T-helper 1 cell treated with Interleukin-12 subunit alpha and Interleukin-12 subunit beta and Interleukin-4 antibody, amounts not matched to agents 30 ng/mL and 1 ng/mL, for 36 hours (primary cell): ENCODE data around the gene EEF2K. TPM values are rescaled to one million over a fixed set of nuclear protein-coding genes. Genes with fewer than 3 reads are reported as not detected.

ENCODE experiments used
- intact Hi-C: fragments of 100-400 bp; cut with micrococcal nuclease; formaldehyde crosslinking; loops from one replicate; pipeline ENCODE4 v1.15.1; 2024
- total RNA-seq: library from RNA; stranded (reverse); gene quantifications from 2 replicates; pipeline ENCODE4 v1.2.3, GENCODE V29; 2022

Gene EEF2K
- total RNA-seq, 1 donor from 2014 or later: 23.0 TPM

DNA sequence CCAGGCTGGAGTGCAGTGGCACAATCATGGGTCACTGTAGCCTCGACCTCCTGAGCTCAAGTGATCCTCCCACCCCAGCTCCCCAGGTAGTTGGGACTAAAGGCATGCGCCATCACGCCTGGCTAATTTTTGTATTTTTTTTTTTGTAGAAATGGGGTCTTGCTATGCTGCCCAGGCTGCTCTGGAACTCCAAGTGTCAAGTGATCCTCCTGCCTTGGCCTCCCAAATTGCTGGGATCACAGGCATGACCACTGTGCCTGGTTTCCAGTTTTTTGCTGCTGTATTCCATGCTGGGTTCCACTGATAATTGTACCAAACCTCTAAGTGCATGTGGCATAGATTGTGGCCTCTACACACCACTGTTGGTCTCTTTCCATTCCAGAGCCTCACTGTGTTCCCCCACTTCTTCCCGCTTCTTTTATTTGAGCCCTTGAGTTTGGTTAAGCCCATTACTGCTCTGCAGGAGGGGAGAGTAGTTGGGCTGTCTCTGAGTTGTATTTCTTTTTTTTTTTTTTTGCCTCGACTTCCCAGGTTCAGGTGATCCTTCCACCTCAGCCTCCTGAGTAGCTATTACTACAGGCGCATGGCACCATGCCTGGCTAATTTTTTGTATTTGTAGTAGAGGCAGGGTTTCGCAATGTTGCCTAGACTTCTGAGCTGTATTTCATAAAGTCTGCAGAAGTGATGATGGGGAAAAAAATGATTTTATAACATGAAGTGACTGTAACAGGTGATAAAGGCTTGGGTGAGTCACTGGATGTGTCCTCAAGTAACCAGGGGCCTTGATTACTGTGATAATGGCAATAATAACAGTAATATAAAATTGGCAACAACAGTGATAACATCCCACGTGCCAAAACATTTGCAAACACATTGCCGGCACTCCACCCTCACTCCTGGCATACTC is 30.0 kb downstream of the EEF2K start:
- intact Hi-C loops: no loop called here

GRCh38 chr16:22239131-22239805 is 33.2 kb downstream of the EEF2K start:
- intact Hi-C loops: no loop called here

DNA sequence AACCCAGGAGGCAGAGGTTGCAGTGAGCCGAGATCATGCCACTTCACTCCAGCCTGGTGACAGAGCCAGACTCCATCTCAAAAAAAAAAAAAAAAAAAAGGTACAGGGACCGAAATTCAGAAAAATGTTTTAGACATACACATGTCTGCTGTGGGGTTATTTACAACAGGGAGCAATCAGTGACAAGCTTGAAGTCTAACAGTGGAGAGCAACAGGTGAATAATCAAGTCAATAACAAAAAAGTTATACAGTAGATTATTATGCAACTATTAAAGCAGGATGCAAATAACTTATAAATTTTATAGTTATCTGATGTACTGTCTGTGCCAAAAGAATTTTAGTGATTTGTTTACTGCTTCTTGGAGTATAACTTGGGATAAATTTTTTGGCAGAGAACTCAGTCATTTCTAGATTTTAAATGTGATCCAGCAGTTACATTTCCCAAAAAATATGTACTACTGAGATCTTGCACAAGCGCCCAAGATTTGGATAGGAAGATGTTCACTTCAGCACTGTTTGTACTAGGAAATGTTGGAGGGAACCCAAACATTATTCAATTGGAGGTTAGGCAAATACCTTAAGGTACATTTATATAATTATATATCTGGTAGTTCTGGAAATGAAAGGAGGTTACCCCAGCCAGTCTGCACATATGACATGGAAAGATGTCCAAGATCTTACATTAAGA is 34.1 kb downstream of the EEF2K start:
- intact Hi-C loops: no loop called here

- intact Hi-C loops: no loop called here
These were observed 44.4 kb downstream of the EEF2K start for GRCh38 chr16:22250522-22250921.

- intact Hi-C loops: no loop called here
These were observed 46.2 kb downstream of the EEF2K start for GRCh38 chr16:22252317-22252716.

- intact Hi-C loops: no loop called here
These were observed 47.2 kb downstream of the EEF2K start for GRCh38 chr16:22253272-22253671.

GRCh38 chr16:22255335-22255734 is 49.3 kb downstream of the EEF2K start:
- intact Hi-C loops: no loop called here

GRCh38 chr16:22257440-22257839 is 51.4 kb downstream of the EEF2K start:
- intact Hi-C loops: no loop called here

GRCh38 chr16:22260490-22260889 is 54.4 kb downstream of the EEF2K start:
- intact Hi-C loops: no loop called here

- intact Hi-C loops: no loop called here
These were observed 56.4 kb downstream of the EEF2K start for GRCh38 chr16:22262460-22262859.

DNA sequence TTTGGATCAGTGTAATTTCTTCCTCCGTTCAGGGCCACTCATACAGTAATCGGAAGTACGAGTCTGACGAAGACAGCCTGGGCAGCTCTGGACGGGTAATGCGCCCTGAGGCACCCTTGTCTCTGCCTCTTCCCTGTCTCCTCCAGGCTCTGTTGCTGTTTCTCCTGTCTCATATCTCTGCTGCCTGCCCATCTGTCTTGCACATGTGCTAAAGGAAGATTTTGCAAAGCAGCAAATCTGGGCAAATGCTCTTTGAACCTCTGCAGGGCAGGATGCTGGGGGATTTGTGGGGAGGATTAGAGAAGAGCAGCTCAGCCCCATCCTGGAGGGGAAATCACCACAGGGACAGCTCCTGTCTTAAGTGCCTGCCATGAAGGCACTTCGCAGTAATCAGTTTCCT is 58.7 kb downstream of the EEF2K start:
- intact Hi-C loops: loop anchor here (2.0 kb wide), 1 partner anchor 58 kb away; the partner anchor contains the start of gene EEF2K

GRCh38 chr16:22265351-22265750 is 59.3 kb downstream of the EEF2K start:
- intact Hi-C loops: loop anchor here (2.0 kb wide), 1 partner anchor 59 kb away; the partner anchor contains the start of gene EEF2K

DNA sequence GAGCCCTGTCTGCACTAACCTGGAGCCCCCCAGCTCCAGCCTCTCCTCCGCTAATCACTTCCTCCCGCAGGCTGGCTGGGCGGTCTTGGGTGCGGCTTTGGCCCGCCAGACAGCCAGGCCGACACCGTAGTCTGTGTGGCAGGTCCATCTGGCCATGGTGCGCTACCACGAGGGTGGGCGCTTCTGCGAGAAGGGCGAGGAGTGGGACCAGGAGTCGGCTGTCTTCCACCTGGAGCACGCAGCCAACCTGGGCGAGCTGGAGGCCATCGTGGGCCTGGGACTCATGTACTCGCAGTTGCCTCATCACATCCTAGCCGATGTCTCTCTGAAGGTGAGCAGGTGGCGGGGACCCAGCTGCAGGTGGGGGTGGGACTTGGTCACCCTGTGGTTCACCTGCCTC is 60.5 kb downstream of the EEF2K start:
- intact Hi-C loops: no loop called here

DNA sequence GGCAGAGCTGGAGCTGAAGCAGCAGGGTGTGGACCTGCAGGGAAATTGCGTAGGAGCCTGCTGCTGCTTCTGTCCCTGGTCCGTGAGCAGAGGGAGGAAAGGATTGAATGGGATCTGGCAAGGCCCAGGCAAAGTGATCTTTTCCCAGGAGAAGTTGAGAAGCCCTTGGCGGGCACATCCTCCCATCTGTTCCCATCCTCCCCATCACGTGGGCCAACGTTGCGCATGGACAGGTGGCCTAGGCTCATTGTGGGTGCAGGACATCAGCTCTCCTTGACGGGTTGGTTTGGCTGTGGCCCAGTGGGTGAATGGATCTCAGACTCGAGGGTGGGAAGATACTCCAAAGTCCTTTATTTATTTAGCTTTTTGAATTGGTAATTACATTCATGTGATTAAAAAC is 61.7 kb downstream of the EEF2K start:
- intact Hi-C loops: no loop called here

GRCh38 chr16:22270525-22270924 is 64.4 kb downstream of the EEF2K start:
- intact Hi-C loops: loop anchor here (2.0 kb wide), 1 partner anchor 74 kb away; no protein-coding TSS in a partner anchor

GRCh38 chr16:22272870-22273650 is 67.0 kb downstream of the EEF2K start:
- intact Hi-C loops: no loop called here

DNA sequence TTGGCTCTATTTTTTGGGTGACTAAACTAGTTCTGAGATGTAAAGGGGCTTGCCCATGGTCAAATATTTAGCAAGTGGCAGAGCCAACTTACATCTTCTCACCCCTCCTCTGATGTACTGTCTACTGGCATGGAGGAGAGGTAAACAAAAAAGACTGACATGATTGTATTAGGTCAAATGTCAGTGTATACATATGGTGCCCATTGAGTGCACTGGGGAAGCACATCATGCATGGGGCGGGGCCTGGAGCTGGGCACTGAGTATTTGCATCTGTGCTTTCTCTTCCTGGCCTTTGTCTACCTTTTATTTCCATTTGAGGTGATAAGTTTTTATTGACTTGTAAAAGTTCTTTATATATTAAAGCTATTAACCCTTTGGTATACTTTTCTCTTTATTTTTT is 68.8 kb downstream of the EEF2K start:
- intact Hi-C loops: no loop called here

DNA sequence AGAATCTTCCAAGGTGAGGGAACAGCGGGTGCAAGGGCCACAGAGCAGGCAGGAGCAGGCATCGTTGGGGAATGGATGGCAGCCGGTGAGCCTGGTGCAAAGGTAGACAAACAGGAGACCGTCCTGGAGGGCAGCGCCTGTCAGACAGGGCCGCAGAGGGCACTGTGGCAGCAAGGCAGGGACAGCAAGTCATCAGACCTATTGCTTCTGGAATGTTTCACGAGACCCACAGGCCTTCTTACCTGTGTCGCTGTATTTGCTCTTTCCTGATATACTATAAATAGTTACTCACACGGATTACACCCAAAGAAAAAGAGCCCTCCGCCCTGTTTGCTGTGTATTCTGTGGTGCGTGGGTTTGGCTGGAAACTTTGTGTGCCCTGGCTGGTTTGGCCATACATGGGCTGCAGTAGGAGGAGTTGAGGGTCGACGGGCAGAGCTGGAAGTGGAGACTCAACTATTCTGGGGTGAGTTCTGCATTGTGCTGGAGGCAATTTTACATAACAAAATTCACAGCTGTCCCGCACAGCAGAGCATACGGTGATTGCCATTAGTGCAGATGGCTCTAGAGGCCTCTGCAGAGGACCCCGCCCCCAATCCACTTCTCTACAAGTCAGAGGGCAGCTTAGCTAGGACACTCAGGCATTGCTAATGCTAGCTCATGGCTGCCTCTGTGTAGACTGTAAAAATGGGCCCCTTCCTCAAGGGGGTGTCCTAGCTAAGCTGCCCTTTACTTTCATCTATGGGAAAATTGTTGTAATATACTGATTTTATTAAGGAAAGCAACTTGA is 72.6 kb downstream of the EEF2K start:
- intact Hi-C loops: no loop called here

GRCh38 chr16:22282254-22282892 is 76.3 kb downstream of the EEF2K start:
- intact Hi-C loops: no loop called here

GRCh38 chr16:22284637-22285036 is 78.6 kb downstream of the EEF2K start:
- intact Hi-C loops: no loop called here
